ENCODE data around the gene KCNK5.

The KCNK5 gene

GRCh38 chr6:39197922-39198500, 31.3 kb downstream of the KCNK5 start (continued):
- TF ChIP-seq ZBTB49 (tag by site-specific recombination; IDR thresholded peaks at IDR 0.05; ENCODE audit: low read depth) (no peak), ZNF785 (tag by site-specific recombination; IDR thresholded peaks at IDR 0.05) (no peak), ZBTB26 (tag by site-specific recombination; optimal IDR thresholded peaks at IDR 0.05) (no peak), ZNF157 (tag by site-specific recombination; IDR thresholded peaks at IDR 0.05) (no peak), ZNF341 (tag by site-specific recombination; IDR thresholded peaks at IDR 0.05; ENCODE audit: low read depth) (no peak), PATZ1 (tag by site-specific recombination; IDR thresholded peaks at IDR 0.05) (no peak)

- POLR2A ChIA-PET, result no interaction called here
- Histone ChIP-seq H3K4me3 (ENCODE audit: low read depth, low read length) (no peak overlapping the region), H3K4me1 (ENCODE audit: control insufficient read depth, insufficient read depth, low read length) (no peaks in the 10 kb centered on the region), H3K27ac (ENCODE audit: extremely low read depth, low read depth, low read length) (no peak overlapping the region), H3K9me3 (ENCODE audit: control insufficient read depth, insufficient read depth, low read depth, low read length) (no peaks in the 10 kb centered on the region), H3K36me3 (ENCODE audit: control insufficient read depth in 2 of 2, insufficient read depth in 1 of 2, low read length in 2 of 2) (peaks cover 0 to 34% of the 10 kb centered on the region in 2 experiments; a peak in 1 of 3 replicates)
- TF ChIP-seq ZNF2 (tag by site-specific recombination; IDR thresholded peaks at IDR 0.05) (no peak), ATF2 (tag by site-specific recombination; IDR thresholded peaks at IDR 0.05; ENCODE audit: low read depth) (no peak), ZBTB21 (tag by site-specific recombination; IDR thresholded peaks at IDR 0.05) (no peak), ZNF423 (tag by site-specific recombination; IDR thresholded peaks at IDR 0.05) (no peak), GFI1B (tag by site-specific recombination; IDR thresholded peaks at IDR 0.05) (no peak), ZNF48 (tag by site-specific recombination; IDR thresholded peaks at IDR 0.05) (no peak), ZNF121 (tag by site-specific recombination; IDR thresholded peaks at IDR 0.05) (no peak), SCRT1 (tag by site-specific recombination; IDR thresholded peaks at IDR 0.05; ENCODE audit: borderline replicate concordance) (no peak), ZNF184 (tag by site-specific recombination; IDR thresholded peaks at IDR 0.05) (no peak), ZNF555 (tag by site-specific recombination; conservative IDR thresholded peaks at IDR 0.05) (no peak), ZNF266 (tag by site-specific recombination; IDR thresholded peaks at IDR 0.05; ENCODE audit: low read depth) (no peak), EGR2 (tag by site-specific recombination; IDR thresholded peaks at IDR 0.05; ENCODE audit: low read depth) (no peak), ZBTB17 (tag by site-specific recombination; IDR thresholded peaks at IDR 0.05) (no peak), ZNF19 (tag by site-specific recombination; IDR thresholded peaks at IDR 0.05; ENCODE audit: low read depth) (no peak), ZNF76 (tag by site-specific recombination; IDR thresholded peaks at IDR 0.05; ENCODE audit: borderline replicate concordance, low read depth) (no peak), IKZF3 (tag by site-specific recombination; IDR thresholded peaks at IDR 0.05) (no peak), ZNF600 (tag by site-specific recombination; IDR thresholded peaks at IDR 0.05) (no peak), ZBTB6 (tag by site-specific recombination; IDR thresholded peaks at IDR 0.05) (no peak)
- CTCF ChIA-PET, result interaction anchor here (0.6 to 1.9 kb wide), 6 partner anchors 31 to 560 kb away, joined by 3 to 4 read pairs (median 4); no protein-coding TSS in a partner anchor
These were observed 31.8 kb downstream of the KCNK5 start for GRCh38 chr6:39197521-39197920.

Measured in HEK293 (cell line).